GM12875 (cell line): ENCODE measurements around the gene COX6A2.

Source experiments
- H3K4me3 ChIP-seq: one replicate; pipeline ENCODE4 v1.5.1; 2011; ENCODE audit warnings: low read depth, low read length, control low read depth
- TF ChIP-seq, protein P1 (sequence below): IDR thresholded peaks from 2 replicates; pipeline ENCODE4 v1.5.1; 2011; ENCODE audit warnings: low read depth, mild to moderate bottlenecking, control low read depth, inconsistent platforms, low read length, moderate library complexity, borderline replicate concordance; ENCODE audit not compliant: insufficient read depth

The COX6A2 gene

DNA sequence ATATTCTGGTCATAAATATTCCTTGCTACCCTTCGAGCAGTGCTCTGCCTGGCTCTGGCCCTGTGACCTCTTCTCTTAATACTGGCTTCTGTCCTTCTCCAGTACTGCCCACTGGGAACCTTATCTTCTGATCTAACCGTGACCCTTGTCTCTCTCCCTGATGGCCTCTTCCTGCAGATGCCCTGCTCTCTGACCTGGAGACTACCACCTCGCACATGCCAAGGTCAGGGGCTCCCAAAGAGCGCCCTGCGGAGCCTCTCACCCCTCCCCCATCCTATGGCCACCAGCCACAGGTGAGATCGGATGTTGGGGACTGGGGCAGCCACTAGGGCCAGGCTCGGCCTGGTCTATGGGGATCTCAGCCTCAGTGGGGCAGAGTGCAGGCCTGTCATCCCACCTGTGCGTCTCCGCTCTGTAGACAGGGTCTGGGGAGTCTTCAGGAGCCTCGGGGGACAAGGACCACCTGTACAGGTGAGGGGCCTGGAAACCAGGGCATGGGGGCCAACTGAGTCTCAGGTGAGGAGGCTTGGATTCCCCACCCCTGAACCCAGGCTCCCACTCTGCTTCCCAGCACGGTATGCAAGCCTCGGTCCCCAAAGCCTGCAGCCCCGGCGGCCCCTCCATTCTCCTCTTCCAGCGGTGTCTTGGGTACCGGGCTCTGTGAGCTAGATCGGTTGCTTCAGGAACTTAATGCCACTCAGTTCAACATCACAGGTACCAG, 45.3 kb upstream of the COX6A2 start:
- no peak overlapping the region for H3K4me3 ChIP-seq
- TF ChIP-seq, protein P1, sequence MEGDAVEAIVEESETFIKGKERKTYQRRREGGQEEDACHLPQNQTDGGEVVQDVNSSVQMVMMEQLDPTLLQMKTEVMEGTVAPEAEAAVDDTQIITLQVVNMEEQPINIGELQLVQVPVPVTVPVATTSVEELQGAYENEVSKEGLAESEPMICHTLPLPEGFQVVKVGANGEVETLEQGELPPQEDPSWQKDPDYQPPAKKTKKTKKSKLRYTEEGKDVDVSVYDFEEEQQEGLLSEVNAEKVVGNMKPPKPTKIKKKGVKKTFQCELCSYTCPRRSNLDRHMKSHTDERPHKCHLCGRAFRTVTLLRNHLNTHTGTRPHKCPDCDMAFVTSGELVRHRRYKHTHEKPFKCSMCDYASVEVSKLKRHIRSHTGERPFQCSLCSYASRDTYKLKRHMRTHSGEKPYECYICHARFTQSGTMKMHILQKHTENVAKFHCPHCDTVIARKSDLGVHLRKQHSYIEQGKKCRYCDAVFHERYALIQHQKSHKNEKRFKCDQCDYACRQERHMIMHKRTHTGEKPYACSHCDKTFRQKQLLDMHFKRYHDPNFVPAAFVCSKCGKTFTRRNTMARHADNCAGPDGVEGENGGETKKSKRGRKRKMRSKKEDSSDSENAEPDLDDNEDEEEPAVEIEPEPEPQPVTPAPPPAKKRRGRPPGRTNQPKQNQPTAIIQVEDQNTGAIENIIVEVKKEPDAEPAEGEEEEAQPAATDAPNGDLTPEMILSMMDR: no peak

DNA sequence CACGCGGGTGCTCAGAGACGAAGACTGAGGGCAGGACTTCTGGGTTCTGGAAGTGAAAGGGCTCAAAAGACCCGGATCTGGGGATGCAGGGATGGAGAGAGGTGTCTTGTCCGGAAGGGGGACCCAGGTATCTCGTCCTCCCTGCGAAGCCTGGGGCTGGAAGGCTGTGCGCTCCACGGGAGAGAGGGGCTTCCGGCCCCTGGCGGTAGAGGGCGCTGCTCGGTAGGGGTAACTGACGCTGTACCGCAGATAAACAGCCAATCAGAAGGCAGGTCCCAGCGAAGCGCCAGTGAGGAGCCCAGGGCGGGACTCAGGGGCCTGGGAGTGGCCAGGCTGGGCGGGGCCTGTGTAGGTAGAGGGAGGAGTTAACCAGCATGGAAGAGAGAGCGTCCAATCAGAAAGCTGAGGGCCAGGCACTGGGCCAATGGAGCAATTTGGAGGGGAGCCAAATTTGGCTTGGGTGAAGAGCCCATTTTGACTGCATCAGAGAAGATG, 44.6 kb upstream of the COX6A2 start:
- no peak overlapping the region for H3K4me3 ChIP-seq
- TF ChIP-seq, protein P1: no peak

DNA sequence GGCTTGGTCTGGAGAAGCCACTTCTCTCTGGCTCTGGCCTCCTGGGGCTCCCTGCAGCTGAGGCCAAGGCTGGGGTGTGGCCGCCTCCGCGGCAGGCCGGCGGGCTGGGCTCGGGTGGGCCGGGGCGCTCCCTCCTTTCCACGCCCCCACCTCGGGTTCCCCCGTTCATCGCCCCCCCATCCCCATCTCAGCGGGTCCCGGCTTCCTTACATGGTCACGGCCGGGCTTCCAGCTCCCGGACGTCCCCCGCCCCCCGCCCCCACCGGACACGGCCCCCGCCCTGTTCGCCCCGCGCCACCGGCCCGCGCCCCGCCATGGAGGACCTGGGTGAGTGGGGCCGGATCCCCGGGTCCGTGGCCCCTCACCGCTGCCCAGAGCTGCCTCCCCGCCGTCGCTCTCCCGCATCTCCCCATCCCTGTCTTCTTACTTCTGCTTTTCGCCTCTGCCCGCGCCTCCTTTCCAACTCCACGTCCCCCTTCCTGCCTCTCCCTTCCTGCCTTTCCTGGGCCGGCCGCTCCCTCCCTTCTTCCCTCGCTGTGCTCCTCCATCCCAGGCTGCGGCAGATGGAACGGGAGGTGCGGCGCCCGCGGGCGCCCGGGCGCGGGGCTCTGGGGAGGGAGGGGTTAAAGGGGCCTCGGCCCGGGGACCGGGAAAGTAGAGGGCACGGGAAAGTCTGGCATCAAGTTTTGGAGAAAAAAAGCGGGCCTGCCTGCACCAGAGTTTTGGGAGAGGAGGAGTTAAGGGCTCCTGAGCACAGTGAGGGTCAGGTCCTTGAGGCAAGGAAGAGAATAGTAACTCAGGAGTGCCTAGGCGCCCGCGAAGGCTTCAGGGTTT, 43.9 kb upstream of the COX6A2 start, which contains the start of gene TGFB1I1:
TGFB1I1 (plus strand) TSS at position 278 of the 834 bp plus-strand sequence; CDS start at position 315, 37 bp downstream.
- TF ChIP-seq, protein P1: no peak
- no peak within 1 kb of the TSS for H3K4me3 ChIP-seq

DNA sequence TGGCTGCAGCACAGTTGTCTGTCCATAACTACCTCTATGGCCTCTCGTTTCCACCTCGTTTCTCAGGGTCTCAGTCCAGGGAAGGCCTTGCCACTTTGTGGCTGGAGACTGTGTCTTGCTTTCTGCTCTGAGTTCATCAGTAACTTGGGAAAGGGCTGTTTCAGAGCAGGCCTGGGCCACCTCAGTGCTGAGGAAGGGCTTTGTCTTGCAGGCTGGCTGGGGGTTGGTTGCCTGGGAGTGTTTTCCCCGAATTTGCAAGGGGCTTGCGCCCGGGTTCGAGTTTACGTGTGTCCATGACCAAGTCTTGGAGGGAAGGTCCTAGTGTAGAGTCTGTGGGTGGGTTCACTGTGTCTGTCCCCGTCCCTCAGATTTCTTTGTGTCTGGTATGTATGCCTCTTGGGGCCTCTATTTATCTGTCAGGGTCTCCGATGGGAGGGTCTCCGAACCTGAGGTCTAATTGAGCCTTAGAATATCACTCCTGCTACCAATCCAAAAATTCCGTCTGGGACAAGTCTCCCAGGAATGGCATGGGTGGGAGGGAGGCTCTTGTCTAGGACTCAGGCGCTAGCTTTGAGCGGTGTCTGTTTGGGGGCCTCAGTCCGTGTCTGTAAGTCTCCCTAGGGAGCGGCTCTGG, 43.2 kb upstream of the COX6A2 start:
- TF ChIP-seq, protein P1: no peak
- no peak overlapping the region for H3K4me3 ChIP-seq

DNA sequence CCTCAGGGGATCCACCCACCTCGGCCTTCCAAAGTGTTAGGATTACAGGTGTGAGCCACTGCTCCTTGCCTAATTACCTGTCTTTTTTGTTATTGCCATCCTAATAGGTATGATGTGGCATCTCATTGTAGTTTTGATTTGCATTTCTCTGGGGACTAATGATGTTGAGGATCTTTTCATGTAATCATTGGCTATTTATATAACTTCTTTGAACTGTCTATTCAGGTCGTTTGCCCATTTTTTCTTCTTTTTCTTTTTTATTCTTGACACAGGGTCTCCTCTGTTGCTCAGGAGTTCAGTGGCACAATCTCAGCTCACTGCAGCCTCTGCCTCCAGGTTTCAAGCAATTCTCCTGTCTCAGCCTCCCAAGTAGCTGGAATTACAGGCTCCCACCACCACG, 42.5 kb upstream of the COX6A2 start:
- no peak overlapping the region for H3K4me3 ChIP-seq
- TF ChIP-seq, protein P1: no peak

DNA sequence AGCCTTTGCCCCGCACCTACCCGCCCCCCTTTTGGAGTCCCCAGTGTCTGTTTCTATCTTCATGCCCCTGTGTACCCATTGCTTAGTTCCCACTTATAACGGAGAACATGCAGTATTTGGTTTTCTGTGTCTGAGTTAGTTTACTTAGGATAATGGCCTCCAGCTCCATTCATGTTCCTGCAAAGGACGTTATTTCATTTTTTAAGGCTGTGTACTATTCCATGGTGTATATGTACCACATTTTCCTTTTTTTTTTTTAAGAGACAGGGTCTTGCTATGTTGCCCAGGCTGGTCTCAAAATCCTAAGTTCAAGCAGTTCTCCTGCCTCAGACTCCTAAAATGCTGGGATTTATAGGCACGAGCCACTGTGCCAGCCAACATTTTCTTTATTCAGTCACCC, 39.7 kb upstream of the COX6A2 start:
- TF ChIP-seq, protein P1: no peak

More for the DNA sequence above, 39.7 kb upstream of the COX6A2 start:
- H3K4me3 ChIP-seq: no peak overlapping the region
